Measurements from ENCODE around the gene RANBP1. TPM values are rescaled to one million over a fixed set of nuclear protein-coding genes. Genes with fewer than 3 reads are reported as not detected.

RANBP1 gene
- total and polyA plus RNA-seq, 9 of the 15 experiments (the other 6 are each of a cell fraction or from before 2014, with no cell fraction given) = 162 to 2,891 (median 1,289) TPM

GRCh38 chr22:20146777-20147176 lies 30.9 kb downstream of the RANBP1 start (continued):
- TF ChIP-seq TFAP4 (CRISPR knock-in tag; IDR thresholded peaks at IDR 0.05; ENCODE audit: borderline replicate concordance) = peak; percentile 79
- TF ChIP-seq TEAD2 (tag; IDR thresholded peaks at IDR 0.05) = no peak
- TF ChIP-seq RBM17 (IDR thresholded peaks at IDR 0.05; ENCODE audit: borderline replicate concordance, low read depth, low read length) = no peak
- TF ChIP-seq CGGBP1 (CRISPR knock-in tag; IDR thresholded peaks at IDR 0.05) = no peak
- peak in 1 of 2 experiments; percentile 41; a peak in 1 of 4 replicates for TF ChIP-seq MAZ (CRISPR knock-in tag; conservative IDR thresholded peaks at IDR 0.05 in 1 of 2, IDR thresholded peaks at IDR 0.05 in 1 of 2)
- TF ChIP-seq TCF3 (CRISPR knock-in tag; IDR thresholded peaks at IDR 0.05) = no peak
- TF ChIP-seq IRF2 (CRISPR knock-in tag; IDR thresholded peaks at IDR 0.05) = peak; percentile 73; the same call in 1 of the 2 replicates
- 0 out of 2 replicates have a peak, but pooled peaks have one; percentile 47 for TF ChIP-seq ARID4B (CRISPR knock-in tag; IDR thresholded peaks at IDR 0.05)
- 0 out of 2 replicates have a peak, but pooled peaks have one; percentile 41 for TF ChIP-seq ZNF76 (CRISPR knock-in tag; IDR thresholded peaks at IDR 0.05; ENCODE audit: borderline replicate concordance)
- TF ChIP-seq RNF2 (IDR thresholded peaks at IDR 0.05) = no peak
- TF ChIP-seq TRIM24 (IDR thresholded peaks at IDR 0.05) = no peak
- TF ChIP-seq ZNF583 (CRISPR knock-in tag; IDR thresholded peaks at IDR 0.05) = no peak
- no peak for TF ChIP-seq RBM15 (IDR thresholded peaks at IDR 0.05; ENCODE audit: insufficient read depth, low read length)
- TF ChIP-seq ZNF253 (CRISPR knock-in tag; conservative IDR thresholded peaks at IDR 0.05) = no peak
- TF ChIP-seq CTCFL (IDR thresholded peaks at IDR 0.05; ENCODE audit: borderline replicate concordance, insufficient read depth, low read depth, low read length, poor library complexity, severe bottlenecking) = peak; percentile 8
- TF ChIP-seq ZNF57 (CRISPR knock-in tag; IDR thresholded peaks at IDR 0.05) = no peak
- TF ChIP-seq HIVEP1 (CRISPR knock-in tag; IDR thresholded peaks at IDR 0.05) = no peak
- no peak for TF ChIP-seq ZNF780A (CRISPR knock-in tag; IDR thresholded peaks at IDR 0.05)
- TF ChIP-seq ZBTB1 (CRISPR knock-in tag; IDR thresholded peaks at IDR 0.05; ENCODE audit: borderline replicate concordance, low read depth) = peak; percentile 70; the same call in 1 of the 2 replicates
- no peak for TF ChIP-seq ZNF766 (CRISPR knock-in tag; conservative IDR thresholded peaks at IDR 0.05)
- TF ChIP-seq ZNF134 (CRISPR knock-in tag; conservative IDR thresholded peaks at IDR 0.05) = no peak
- no peak for TF ChIP-seq PHF21A (IDR thresholded peaks at IDR 0.05; ENCODE audit: borderline replicate concordance, low read depth)
- TF ChIP-seq KLF1 (tag; IDR thresholded peaks at IDR 0.05) = no peak

All from K562 (cell line).